ENCODE results near the gene PNPLA2.

Gene PNPLA2

GRCh38 chr11:786235-787083, 32.3 kb upstream of the PNPLA2 start:
- Histone ChIP-seq H3K27ac (ENCODE audit: low read depth, low read length) (no peak overlapping the region), H3K9ac (ENCODE audit: low read length in 5 of 5) (no peak overlapping the region), H3K27me3 (ENCODE audit: control insufficient read depth in 5 of 5, insufficient read depth in 4 of 5, low read length in 5 of 5) (peaks cover 7 to 22% (median 12%) of the 10 kb centered on the region in 5 donors), H3K4me3 (ENCODE audit: low read depth in 1 of 5, low read length in 5 of 5) (no peak overlapping the region), H3K4me1 (ENCODE audit: control insufficient read depth in 5 of 5, insufficient read depth in 5 of 5, low read length in 5 of 5) (peaks cover 2 to 18% (median 3%) of the 10 kb centered on the region in 5 donors), H3K9me3 (ENCODE audit: control insufficient read depth in 5 of 5, low read length in 5 of 5) (no peaks in the 10 kb centered on the region), H3K36me3 (ENCODE audit: control insufficient read depth in 5 of 5, insufficient read depth in 5 of 5, low read length in 5 of 5) (peaks cover 0 to 22% (median 0%) of the 10 kb centered on the region in 5 donors)

DNA sequence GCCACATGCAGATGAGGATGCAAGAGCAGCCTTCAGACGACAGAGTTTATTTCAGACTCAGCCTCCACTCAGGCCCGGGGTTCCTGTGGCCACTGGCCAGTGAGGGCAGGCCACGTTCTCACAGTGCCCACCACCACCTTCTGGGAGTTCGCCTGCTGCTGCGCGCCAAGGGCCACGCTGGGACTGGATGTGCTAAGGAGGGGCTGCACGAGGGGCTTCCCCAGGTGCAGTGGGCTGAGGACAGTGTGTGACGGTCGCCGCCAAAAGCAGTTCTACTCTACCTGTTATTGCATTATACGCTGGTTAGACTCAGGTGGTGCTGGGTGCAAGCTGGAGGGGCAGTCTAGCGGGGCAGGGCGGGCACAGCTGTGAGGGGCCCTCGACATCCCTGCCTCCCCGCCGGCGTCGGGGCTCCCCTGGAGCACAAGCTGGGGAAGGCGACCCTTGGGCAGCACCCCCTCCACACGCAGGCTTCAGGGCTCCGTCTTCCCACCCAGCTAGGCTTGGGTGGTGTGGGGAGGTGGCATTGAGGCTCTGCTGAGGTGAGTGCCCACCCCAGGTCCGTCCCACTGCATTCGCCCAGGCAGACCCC, 31.5 kb upstream of the PNPLA2 start:
- Histone ChIP-seq H3K9me3 (ENCODE audit: control insufficient read depth in 5 of 5, low read length in 5 of 5) (no peaks in the 10 kb centered on the region), H3K27me3 (ENCODE audit: control insufficient read depth in 5 of 5, insufficient read depth in 4 of 5, low read length in 5 of 5) (peaks cover 7 to 22% (median 12%) of the 10 kb centered on the region in 5 donors), H3K36me3 (ENCODE audit: control insufficient read depth in 5 of 5, insufficient read depth in 5 of 5, low read length in 5 of 5) (peaks cover 0 to 26% (median 5%) of the 10 kb centered on the region in 5 donors), H3K27ac (ENCODE audit: low read depth, low read length) (no peak overlapping the region), H3K9ac (ENCODE audit: low read length in 5 of 5) (no peak overlapping the region), H3K4me1 (ENCODE audit: control insufficient read depth in 5 of 5, insufficient read depth in 5 of 5, low read length in 5 of 5) (peaks cover 2 to 18% (median 3%) of the 10 kb centered on the region in 5 donors), H3K4me3 (ENCODE audit: low read depth in 1 of 5, low read length in 5 of 5) (no peak overlapping the region)

DNA sequence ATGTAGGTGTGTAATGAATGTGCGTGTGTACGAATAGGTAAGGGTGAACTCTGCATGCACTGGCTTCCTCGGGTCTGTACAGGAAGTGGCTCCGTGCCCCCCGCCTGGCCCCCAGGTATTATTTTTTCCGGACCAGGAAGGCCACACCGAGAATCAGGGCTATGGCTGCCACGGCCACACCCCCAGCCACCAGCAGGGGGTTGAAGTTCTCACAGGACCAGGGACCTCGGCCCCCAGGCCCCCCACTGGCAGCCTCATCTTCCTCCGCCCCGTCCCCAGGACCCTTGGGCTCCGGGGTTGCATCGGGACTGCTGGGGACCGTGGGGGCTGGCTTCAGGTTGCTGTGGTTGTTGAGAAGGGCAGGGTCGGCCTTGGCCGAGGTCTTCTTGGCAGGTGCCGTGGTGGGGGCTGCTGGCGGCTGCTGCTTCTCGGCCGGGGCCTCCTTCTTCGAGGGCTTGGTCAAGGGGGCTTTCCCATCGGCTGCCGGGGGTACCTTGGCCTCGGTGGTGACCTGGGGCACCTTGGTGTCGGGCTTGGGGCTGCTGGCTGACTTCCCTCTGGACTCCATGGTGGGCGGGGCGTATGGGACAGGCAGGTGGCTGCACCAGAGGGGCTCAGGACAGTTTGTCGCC, 30.6 kb upstream of the PNPLA2 start:
- H3K4me3 ChIP-seq (ENCODE audit: low read depth in 1 of 5, low read length in 5 of 5): no peak overlapping the region
- H3K4me1 ChIP-seq (ENCODE audit: control insufficient read depth in 5 of 5, insufficient read depth in 5 of 5, low read length in 5 of 5): peaks cover 2 to 12% (median 3%) of the 10 kb centered on the region in 5 donors
- H3K9ac ChIP-seq (ENCODE audit: low read length in 5 of 5): no peak overlapping the region
- H3K27ac ChIP-seq (ENCODE audit: low read depth, low read length): no peak overlapping the region
- no peaks in the 10 kb centered on the region for H3K9me3 ChIP-seq (ENCODE audit: control insufficient read depth in 5 of 5, low read length in 5 of 5)
- H3K36me3 ChIP-seq (ENCODE audit: control insufficient read depth in 5 of 5, insufficient read depth in 5 of 5, low read length in 5 of 5): peaks cover 0 to 29% (median 7%) of the 10 kb centered on the region in 5 donors
- peaks cover 7 to 22% (median 12%) of the 10 kb centered on the region in 5 donors for H3K27me3 ChIP-seq (ENCODE audit: control insufficient read depth in 5 of 5, insufficient read depth in 4 of 5, low read length in 5 of 5)

- Histone ChIP-seq H3K9ac (ENCODE audit: low read length in 5 of 5) (no peak overlapping the region), H3K27ac (ENCODE audit: low read depth, low read length) (no peak overlapping the region), H3K36me3 (ENCODE audit: control insufficient read depth in 5 of 5, insufficient read depth in 5 of 5, low read length in 5 of 5) (peaks cover 0 to 22% (median 7%) of the 10 kb centered on the region in 5 donors), H3K4me1 (ENCODE audit: control insufficient read depth in 5 of 5, insufficient read depth in 5 of 5, low read length in 5 of 5) (peaks cover 0 to 13% (median 0%) of the 10 kb centered on the region in 5 donors), H3K9me3 (ENCODE audit: control insufficient read depth in 5 of 5, low read length in 5 of 5) (no peaks in the 10 kb centered on the region), H3K4me3 (ENCODE audit: low read depth in 1 of 5, low read length in 5 of 5) (no peak overlapping the region), H3K27me3 (ENCODE audit: control insufficient read depth in 5 of 5, insufficient read depth in 4 of 5, low read length in 5 of 5) (peaks cover 7 to 22% (median 12%) of the 10 kb centered on the region in 5 donors)
Observed at GRCh38 chr11:788953-789940, 29.5 kb upstream of the PNPLA2 start.

GRCh38 chr11:789943-790342, 28.8 kb upstream of the PNPLA2 start, which contains the start of gene CEND1:
CEND1 (minus strand) TSS chr11:790090; CDS start chr11:788576, 1,514 bp downstream.
- peaks cover 7 to 22% (median 12%) of the 10 kb centered on the region in 5 donors for H3K27me3 ChIP-seq (ENCODE audit: control insufficient read depth in 5 of 5, insufficient read depth in 4 of 5, low read length in 5 of 5)

DNA sequence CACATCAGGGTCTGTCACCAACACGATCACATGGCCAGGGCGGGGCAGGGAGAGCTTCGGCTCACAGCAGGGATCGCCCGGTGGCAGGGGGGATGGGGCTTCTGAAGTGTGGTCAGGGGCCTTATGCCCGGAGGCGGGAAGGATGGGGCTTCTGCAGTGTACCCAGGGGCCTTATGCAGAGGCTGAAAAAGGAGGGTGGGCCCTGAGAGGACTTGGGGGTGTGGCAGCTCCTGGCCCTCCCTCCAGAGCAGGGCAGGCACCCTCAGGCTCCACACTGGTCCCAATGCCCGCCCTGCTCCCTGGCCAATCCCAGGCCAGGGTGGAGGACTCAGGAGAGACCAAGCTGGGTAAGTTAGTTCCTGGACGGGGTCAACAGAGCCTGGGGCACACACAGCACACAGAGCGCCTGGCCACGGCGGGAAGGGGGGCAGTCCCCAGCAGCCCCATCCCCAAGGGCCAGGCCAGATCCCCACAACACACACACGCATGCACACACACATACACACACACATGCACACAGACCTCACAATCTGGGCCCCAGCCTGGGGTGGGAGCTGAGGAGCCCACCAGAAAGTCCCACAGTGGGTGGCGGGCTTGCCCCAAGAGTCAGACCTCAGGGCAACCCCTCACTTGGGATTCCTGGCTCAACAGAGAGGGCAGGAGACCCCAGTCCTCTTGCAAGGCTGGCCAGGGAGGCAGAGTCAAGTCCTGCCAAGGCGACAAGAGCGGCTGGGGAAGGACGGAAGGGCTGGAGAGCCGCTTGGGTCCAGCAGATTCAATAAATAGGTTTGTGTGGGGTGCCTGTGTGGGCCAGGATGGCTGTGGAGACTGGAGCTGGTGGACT, 27.8 kb upstream of the PNPLA2 start:
- peaks cover 0 to 15% (median 7%) of the 10 kb centered on the region in 5 donors for H3K36me3 ChIP-seq (ENCODE audit: control insufficient read depth in 5 of 5, insufficient read depth in 5 of 5, low read length in 5 of 5)
- H3K27me3 ChIP-seq (ENCODE audit: control insufficient read depth in 5 of 5, insufficient read depth in 4 of 5, low read length in 5 of 5): peaks cover 7 to 22% (median 12%) of the 10 kb centered on the region in 5 donors
- peaks cover 0 to 30% (median 14%) of the 10 kb centered on the region in 5 donors for H3K4me1 ChIP-seq (ENCODE audit: control insufficient read depth in 5 of 5, insufficient read depth in 5 of 5, low read length in 5 of 5)
- H3K27ac ChIP-seq (ENCODE audit: low read depth, low read length): no peak overlapping the region
- H3K9ac ChIP-seq (ENCODE audit: low read length in 5 of 5): no peak overlapping the region
- no peak overlapping the region for H3K4me3 ChIP-seq (ENCODE audit: low read depth in 1 of 5, low read length in 5 of 5)
- H3K9me3 ChIP-seq (ENCODE audit: control insufficient read depth in 5 of 5, low read length in 5 of 5): no peaks in the 10 kb centered on the region

More at GRCh38 chr11:789943-790342, 28.8 kb upstream of the PNPLA2 start, which contains the start of gene CEND1:
- Histone ChIP-seq H3K9me3 (ENCODE audit: control insufficient read depth in 5 of 5, low read length in 5 of 5) (no peaks in the 10 kb centered on the region), H3K27ac (ENCODE audit: low read depth, low read length) (no peak within 1 kb of the TSS), H3K36me3 (ENCODE audit: control insufficient read depth in 5 of 5, insufficient read depth in 5 of 5, low read length in 5 of 5) (peaks cover 0 to 20% (median 7%) of the 10 kb centered on the region in 5 donors), H3K4me3 (ENCODE audit: low read depth in 1 of 5, low read length in 5 of 5) (no peak within 1 kb of the TSS), H3K4me1 (ENCODE audit: control insufficient read depth in 5 of 5, insufficient read depth in 5 of 5, low read length in 5 of 5) (peaks cover 0 to 20% (median 4%) of the 10 kb centered on the region in 5 donors), H3K9ac (ENCODE audit: low read length in 5 of 5) (no peak within 1 kb of the TSS)

- H3K36me3 ChIP-seq (ENCODE audit: control insufficient read depth in 5 of 5, insufficient read depth in 5 of 5, low read length in 5 of 5): peaks cover 0 to 14% (median 7%) of the 10 kb centered on the region in 5 donors
- H3K9me3 ChIP-seq (ENCODE audit: control insufficient read depth in 5 of 5, low read length in 5 of 5): no peaks in the 10 kb centered on the region
- peaks cover under 1 to 38% (median 22%) of the 10 kb centered on the region in 5 donors for H3K4me1 ChIP-seq (ENCODE audit: control insufficient read depth in 5 of 5, insufficient read depth in 5 of 5, low read length in 5 of 5)
- H3K4me3 ChIP-seq (ENCODE audit: low read depth in 1 of 5, low read length in 5 of 5): no peak overlapping the region
- H3K9ac ChIP-seq (ENCODE audit: low read length in 5 of 5): no peak overlapping the region
- peaks cover 7 to 22% (median 12%) of the 10 kb centered on the region in 5 donors for H3K27me3 ChIP-seq (ENCODE audit: control insufficient read depth in 5 of 5, insufficient read depth in 4 of 5, low read length in 5 of 5)
- no peak overlapping the region for H3K27ac ChIP-seq (ENCODE audit: low read depth, low read length)
Observed at GRCh38 chr11:791658-792534, 26.8 kb upstream of the PNPLA2 start.

GRCh38 chr11:792535-792821, 26.2 kb upstream of the PNPLA2 start:
- no peak overlapping the region for H3K9ac ChIP-seq (ENCODE audit: low read length in 5 of 5)
- H3K4me3 ChIP-seq (ENCODE audit: low read depth in 1 of 5, low read length in 5 of 5): no peak overlapping the region
- peaks cover 7 to 21% (median 12%) of the 10 kb centered on the region in 5 donors for H3K27me3 ChIP-seq (ENCODE audit: control insufficient read depth in 5 of 5, insufficient read depth in 4 of 5, low read length in 5 of 5)
- H3K36me3 ChIP-seq (ENCODE audit: control insufficient read depth in 5 of 5, insufficient read depth in 5 of 5, low read length in 5 of 5): peaks cover 0 to 14% (median 7%) of the 10 kb centered on the region in 5 donors
- H3K9me3 ChIP-seq (ENCODE audit: control insufficient read depth in 5 of 5, low read length in 5 of 5): no peaks in the 10 kb centered on the region
- no peak overlapping the region for H3K27ac ChIP-seq (ENCODE audit: low read depth, low read length)
- H3K4me1 ChIP-seq (ENCODE audit: control insufficient read depth in 5 of 5, insufficient read depth in 5 of 5, low read length in 5 of 5): peaks cover 1 to 44% (median 28%) of the 10 kb centered on the region in 5 donors
